Measurements from ENCODE around the gene RIBC2.
A peak's percentile ranks its signal among the peaks of the same experiment; 100 is the strongest.

RIBC2 gene

GRCh38 chr22:45397806-45398205 lies 15.7 kb upstream of the RIBC2 start:
- no peaks in the 10 kb centered on the region for H3K9me3 ChIP-seq (ENCODE audit: insufficient read depth, low read depth, low read length)
- H3K4me2 ChIP-seq (ENCODE audit: low read depth, low read length, poor library complexity, severe bottlenecking): no peak overlapping the region
- H3K27me3 ChIP-seq (ENCODE audit: insufficient read depth, low read length, poor library complexity, severe bottlenecking): peaks cover 5% of the 10 kb centered on the region
- no peaks in the 10 kb centered on the region for H3K4me1 ChIP-seq (ENCODE audit: insufficient read depth, low read length, poor library complexity, severe bottlenecking)
- no peaks in the 10 kb centered on the region for H3K9me2 ChIP-seq (replicated peaks; ENCODE audit: low read depth, low read length)
- H3K9ac ChIP-seq (ENCODE audit: low read depth, low read length, poor library complexity, severe bottlenecking): no peak overlapping the region
- no peaks in the 10 kb centered on the region for H4K20me1 ChIP-seq (ENCODE audit: insufficient read depth, low read length, poor library complexity, severe bottlenecking)
- no peak overlapping the region for H3K4me3 ChIP-seq (ENCODE audit: low read length, poor library complexity, severe bottlenecking)
- H3K36me3 ChIP-seq (ENCODE audit: insufficient read depth, low read length): no peaks in the 10 kb centered on the region
- no peaks in the 10 kb centered on the region for H3F3A ChIP-seq (ENCODE audit: low read depth)
- H2AFZ ChIP-seq (ENCODE audit: low read length): no peak overlapping the region
- TF ChIP-seq CTCF (conservative IDR thresholded peaks at IDR 0.05; ENCODE audit: low read length): peak; percentile 26; the same call in 1 of the 2 replicates
- TF ChIP-seq EZH2phosphoT487 (IDR thresholded peaks at IDR 0.05; ENCODE audit: borderline replicate concordance): no peak
- no peaks in the 10 kb centered on the region for H3K79me2 ChIP-seq (ENCODE audit: insufficient read depth, low read length)

- TF ChIP-seq EZH2phosphoT487 (IDR thresholded peaks at IDR 0.05; ENCODE audit: borderline replicate concordance): no peak
- no peak for TF ChIP-seq CTCF (conservative IDR thresholded peaks at IDR 0.05; ENCODE audit: low read length)
- Histone ChIP-seq H3K27me3 (ENCODE audit: insufficient read depth, low read length, poor library complexity, severe bottlenecking) (peaks cover 5% of the 10 kb centered on the region), H2AFZ (ENCODE audit: low read length) (no peak overlapping the region), H3K4me2 (ENCODE audit: low read depth, low read length, poor library complexity, severe bottlenecking) (no peak overlapping the region), H3K9me3 (ENCODE audit: insufficient read depth, low read depth, low read length) (no peaks in the 10 kb centered on the region), H3K79me2 (ENCODE audit: insufficient read depth, low read length) (no peaks in the 10 kb centered on the region), H3K4me1 (ENCODE audit: insufficient read depth, low read length, poor library complexity, severe bottlenecking) (no peaks in the 10 kb centered on the region), H3F3A (ENCODE audit: low read depth) (no peaks in the 10 kb centered on the region), H3K9ac (ENCODE audit: low read depth, low read length, poor library complexity, severe bottlenecking) (no peak overlapping the region), H4K20me1 (ENCODE audit: insufficient read depth, low read length, poor library complexity, severe bottlenecking) (no peaks in the 10 kb centered on the region), H3K9me2 (replicated peaks; ENCODE audit: low read depth, low read length) (no peaks in the 10 kb centered on the region), H3K4me3 (ENCODE audit: low read length, poor library complexity, severe bottlenecking) (no peak overlapping the region), H3K36me3 (ENCODE audit: insufficient read depth, low read length) (no peaks in the 10 kb centered on the region)
Observed at GRCh38 chr22:45398214-45398613, 15.3 kb upstream of the RIBC2 start.

GRCh38 chr22:45399712-45400445 lies 13.6 kb upstream of the RIBC2 start:
- TF ChIP-seq CTCF (conservative IDR thresholded peaks at IDR 0.05; ENCODE audit: low read length) (no peak), EZH2phosphoT487 (IDR thresholded peaks at IDR 0.05; ENCODE audit: borderline replicate concordance) (no peak)
- H3K9me2 ChIP-seq (replicated peaks; ENCODE audit: low read depth, low read length): no peaks in the 10 kb centered on the region
- H3F3A ChIP-seq (ENCODE audit: low read depth): no peaks in the 10 kb centered on the region
- no peak overlapping the region for H3K9ac ChIP-seq (ENCODE audit: low read depth, low read length, poor library complexity, severe bottlenecking)
- H3K27me3 ChIP-seq (ENCODE audit: insufficient read depth, low read length, poor library complexity, severe bottlenecking): peaks cover 5% of the 10 kb centered on the region
- H3K79me2 ChIP-seq (ENCODE audit: insufficient read depth, low read length): no peaks in the 10 kb centered on the region
- H3K9me3 ChIP-seq (ENCODE audit: insufficient read depth, low read depth, low read length): no peaks in the 10 kb centered on the region
- H3K4me3 ChIP-seq (ENCODE audit: low read length, poor library complexity, severe bottlenecking): no peak overlapping the region
- H3K36me3 ChIP-seq (ENCODE audit: insufficient read depth, low read length): no peaks in the 10 kb centered on the region
- H2AFZ ChIP-seq (ENCODE audit: low read length): no peak overlapping the region
- H4K20me1 ChIP-seq (ENCODE audit: insufficient read depth, low read length, poor library complexity, severe bottlenecking): no peaks in the 10 kb centered on the region
- no peaks in the 10 kb centered on the region for H3K4me1 ChIP-seq (ENCODE audit: insufficient read depth, low read length, poor library complexity, severe bottlenecking)
- H3K4me2 ChIP-seq (ENCODE audit: low read depth, low read length, poor library complexity, severe bottlenecking): no peak overlapping the region

Measured in Loucy (cell line).